Cardiac septum (tissue), 1 donor: ENCODE measurements around the gene SORCS1. TPM values are rescaled to one million over a fixed set of nuclear protein-coding genes. Genes with fewer than 3 reads are reported as not detected.

ENCODE experiments used
- DNase-seq: peaks from one replicate; pipeline ENCODE4 v3.0.0-alpha.2; 2020; ENCODE audit warnings: low spot score
- intact Hi-C: fragments of 100-400 bp; cut with DNase I; formaldehyde crosslinking; loops from one replicate; pipeline ENCODE4 v1.14.0; 2022
- long read RNA-seq: library from polyadenylated mRNA; unstranded; transcript quantifications from one replicate; pipeline ENCODE4 v2.0.0, GENCODE V29; 2021
- total RNA-seq: library from RNA; stranded (reverse); fragmentation: NEBNext Ultra II Directional; extraction: Animal tissue kit (Norgen Biotek cat#: 25700); gene quantifications from one replicate; pipeline ENCODE4 v1.2.1, GENCODE V29; 2021
- donor health status: DM: no; HTN: no; CAD: no.

Gene SORCS1
- 0.43 TPM for total RNA-seq
- long read RNA-seq, result 0 reads

DNA sequence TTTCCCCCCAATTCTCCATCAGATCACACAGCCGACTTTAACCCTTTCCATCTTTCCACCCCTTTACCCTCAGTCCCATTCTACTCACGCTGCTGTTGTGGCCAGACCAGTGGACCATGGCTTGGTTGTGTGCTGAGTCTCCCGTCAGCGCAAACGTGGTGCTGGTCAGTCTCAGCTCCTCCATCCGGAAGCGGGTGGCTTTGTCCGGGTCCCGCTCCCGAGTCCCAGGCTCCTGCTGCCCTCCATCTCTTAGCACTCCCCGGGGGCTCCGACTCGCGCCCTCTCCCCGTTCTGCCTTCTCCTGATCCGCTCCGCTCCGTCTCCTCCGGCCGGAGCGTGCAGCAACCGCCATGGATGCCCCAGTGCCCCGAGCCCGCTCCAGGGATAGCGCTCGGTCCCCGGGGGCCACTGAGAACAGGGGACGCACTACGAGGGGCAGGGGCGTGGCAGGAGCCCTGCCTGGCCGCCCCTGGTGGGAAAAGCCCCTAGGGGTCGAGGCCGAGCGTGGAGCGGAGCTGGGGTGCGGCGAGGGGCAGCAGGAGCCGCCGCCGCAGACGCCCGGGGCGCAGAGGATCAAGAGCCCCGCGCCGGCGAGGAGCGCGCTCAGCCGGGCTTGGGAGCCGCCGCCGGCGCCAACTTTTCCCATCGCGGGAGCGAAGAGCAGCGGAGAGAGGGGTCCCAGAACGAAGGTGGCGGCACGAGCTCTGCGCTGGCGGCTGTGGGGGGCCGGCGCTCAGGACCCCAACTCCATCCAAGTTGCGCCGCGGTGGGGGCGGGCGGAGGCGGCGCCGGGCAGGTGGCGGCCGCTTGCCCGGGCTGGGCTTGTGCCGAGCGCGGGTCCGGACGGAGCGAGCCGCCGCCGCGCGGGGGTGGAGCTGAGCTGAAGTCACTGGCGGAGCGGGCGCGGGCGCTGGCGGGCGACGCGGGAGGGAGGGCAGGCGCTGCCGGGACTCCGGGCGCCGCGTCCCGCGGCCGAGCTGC lies at the start of gene SORCS1:
SORCS1 (minus strand) TSS at position 826 of the 981 bp plus-strand sequence.
- DNase-seq, result no peak
- intact Hi-C loops, result no loop called here

DNA sequence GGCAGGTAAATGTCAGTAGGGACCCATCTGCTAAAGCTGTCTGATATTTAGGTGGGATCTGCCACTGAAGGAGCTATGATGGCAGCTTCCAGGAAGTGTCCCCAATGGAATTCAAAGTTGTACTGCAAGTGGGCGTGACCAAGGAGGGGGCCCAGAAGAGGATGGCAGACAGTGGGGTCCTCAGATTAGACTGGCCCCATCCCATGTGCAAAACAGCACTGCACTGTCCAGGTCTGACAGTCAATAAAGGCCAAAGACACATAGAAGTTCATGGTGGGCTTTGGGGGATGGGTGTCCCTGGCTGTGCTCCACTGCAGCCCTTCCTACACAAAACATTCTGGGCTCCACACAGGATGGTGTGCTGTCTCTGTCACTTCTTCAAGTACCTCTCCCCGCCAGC lies 49.8 kb upstream of the SORCS1 start:
- intact Hi-C loops, result no loop called here
- DNase-seq, result no peak

DNA sequence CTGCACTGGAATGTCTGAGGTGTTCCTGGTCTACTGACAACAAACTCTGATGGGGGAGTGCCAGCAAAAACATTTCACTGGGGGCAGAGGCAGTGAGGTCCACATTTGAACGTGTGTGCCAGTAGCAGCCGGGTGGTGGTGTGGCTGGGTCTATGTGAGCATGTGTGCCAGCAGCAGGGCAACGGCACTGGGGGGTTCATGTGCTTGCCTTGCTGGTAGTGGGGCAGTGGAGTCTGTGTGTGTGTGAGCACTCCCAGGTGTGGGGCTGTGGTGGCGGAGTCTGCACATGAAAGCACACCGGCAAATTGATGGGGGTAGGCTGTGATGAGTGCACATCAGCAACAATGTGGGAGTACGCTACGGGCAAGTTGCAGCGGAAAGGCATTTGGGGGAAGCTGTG lies 49.4 kb upstream of the SORCS1 start:
- intact Hi-C loops, result no loop called here
- no peak for DNase-seq

GRCh38 chr10:107206833-107207232 lies 42.3 kb upstream of the SORCS1 start:
- intact Hi-C loops, result no loop called here
- DNase-seq, result no peak

- DNase-seq, result no peak
- intact Hi-C loops, result no loop called here
These were observed 5.0 kb upstream of the SORCS1 start for GRCh38 chr10:107169516-107169915.

DNA sequence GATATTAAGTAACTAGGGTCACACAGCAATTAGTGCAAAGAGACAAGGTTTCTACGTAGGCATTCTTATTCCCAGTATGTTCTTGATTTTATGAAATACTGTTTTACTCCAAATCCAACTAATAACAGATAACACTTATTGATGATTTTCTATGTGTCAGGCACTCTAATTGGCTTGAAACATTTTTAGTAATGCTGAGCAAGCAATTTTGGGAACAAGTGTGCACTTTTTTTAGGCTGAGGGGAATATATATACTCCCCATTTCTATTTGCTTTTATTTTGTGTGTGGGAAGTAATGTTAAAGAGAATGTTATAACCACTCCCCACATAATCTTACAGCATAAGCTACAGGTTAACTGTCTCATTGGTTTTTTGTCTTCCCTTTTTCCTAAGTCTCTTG lies 4.2 kb upstream of the SORCS1 start:
- intact Hi-C loops, result no loop called here
- no peak for DNase-seq

DNA sequence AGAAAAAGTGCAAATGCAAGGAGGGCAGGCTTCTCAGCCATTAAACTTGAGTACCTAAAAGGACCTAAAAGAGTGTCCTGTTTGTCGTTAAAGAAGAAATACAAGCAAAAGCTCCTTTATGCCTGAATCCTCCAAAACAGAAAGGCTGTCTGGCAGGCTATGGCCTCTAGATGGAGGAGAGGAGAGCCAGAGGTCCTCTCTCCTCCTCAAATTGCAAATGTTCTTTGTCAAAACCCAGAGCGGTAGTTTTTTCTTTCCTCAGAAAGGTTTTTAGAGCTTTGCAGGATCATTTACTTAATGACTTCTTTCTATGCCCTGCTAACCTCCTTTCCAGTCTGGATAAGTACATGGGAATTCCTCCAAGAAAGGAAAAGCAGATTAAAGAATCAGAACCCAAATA lies 1.9 kb upstream of the SORCS1 start:
- no peak for DNase-seq
- intact Hi-C loops, result no loop called here

GRCh38 chr10:107164992-107165391 lies 486 bp upstream of the SORCS1 start:
- intact Hi-C loops, result no loop called here

GRCh38 chr10:107163076-107163855 lies 1.2 kb downstream of the SORCS1 start:
- intact Hi-C loops, result no loop called here
- DNase-seq, result no peak

More at GRCh38 chr10:107164992-107165391, 486 bp upstream of the SORCS1 start:
- DNase-seq, result no peak

DNA sequence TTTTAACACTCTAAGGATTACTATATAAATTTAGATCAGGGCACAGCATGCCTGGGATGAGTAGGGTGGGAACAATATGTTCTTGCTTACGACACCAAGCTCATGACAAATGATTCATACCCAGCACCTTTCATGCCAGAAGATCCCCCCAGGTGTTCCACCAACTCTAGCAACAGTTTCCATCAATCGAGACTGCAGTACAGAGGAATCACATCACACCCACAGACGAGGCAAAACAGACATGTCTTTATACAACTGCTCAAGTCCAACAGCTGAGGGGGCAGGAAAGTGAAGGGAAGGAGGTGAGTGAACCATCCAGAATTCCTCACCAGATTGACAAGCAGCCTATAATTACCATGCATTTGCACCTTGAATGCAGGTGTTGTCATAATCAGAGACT lies 3.6 kb downstream of the SORCS1 start:
- intact Hi-C loops, result no loop called here
- DNase-seq, result no peak

GRCh38 chr10:107159871-107160270 lies 4.6 kb downstream of the SORCS1 start:
- intact Hi-C loops, result no loop called here
- DNase-seq, result no peak

DNA sequence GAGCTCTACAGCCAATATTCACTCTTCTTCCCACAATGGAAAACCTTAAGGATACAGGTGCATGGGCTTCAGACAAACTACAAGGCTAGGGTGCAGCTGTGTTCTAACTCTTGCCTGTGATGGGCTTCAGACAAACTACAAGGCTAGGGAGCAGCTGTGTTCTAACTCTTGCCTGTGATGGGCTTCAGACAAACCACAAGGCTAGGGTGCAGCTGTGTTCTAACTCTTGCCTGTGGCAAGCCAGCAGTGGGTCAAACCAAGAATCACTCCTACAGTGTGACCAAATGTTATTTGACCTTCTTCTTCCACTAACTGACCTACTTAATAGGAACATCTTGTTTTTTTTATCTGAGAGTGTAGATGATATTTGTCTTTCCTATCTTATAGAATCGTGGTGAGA lies 7.4 kb downstream of the SORCS1 start:
- no peak for DNase-seq
- intact Hi-C loops, result no loop called here

DNA sequence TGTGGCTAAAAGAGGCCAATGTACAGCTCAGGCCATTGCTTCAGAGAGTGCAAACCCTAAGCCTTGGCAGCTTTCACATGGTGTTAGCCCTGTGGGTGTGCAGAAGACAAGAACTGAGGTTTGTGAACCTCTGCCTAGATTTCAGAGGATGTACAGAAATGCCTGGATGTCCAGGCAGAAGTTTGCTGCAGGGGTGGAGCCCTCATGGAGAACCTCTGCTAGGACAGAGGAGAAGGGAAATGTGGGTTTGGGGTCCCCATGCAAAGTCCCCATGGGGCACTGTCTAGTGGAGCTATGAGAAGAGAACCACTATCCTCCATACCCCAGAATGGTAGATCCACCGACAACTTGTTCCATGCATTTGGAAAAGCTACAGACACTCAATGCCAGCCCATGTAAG lies 12.4 kb downstream of the SORCS1 start:
- no peak for DNase-seq
- intact Hi-C loops, result no loop called here

GRCh38 chr10:107148906-107149305 lies 15.6 kb downstream of the SORCS1 start:
- DNase-seq, result no peak
- intact Hi-C loops, result no loop called here

- DNase-seq, result no peak
- intact Hi-C loops, result no loop called here
These were observed 20.0 kb downstream of the SORCS1 start for GRCh38 chr10:107144490-107144889.

DNA sequence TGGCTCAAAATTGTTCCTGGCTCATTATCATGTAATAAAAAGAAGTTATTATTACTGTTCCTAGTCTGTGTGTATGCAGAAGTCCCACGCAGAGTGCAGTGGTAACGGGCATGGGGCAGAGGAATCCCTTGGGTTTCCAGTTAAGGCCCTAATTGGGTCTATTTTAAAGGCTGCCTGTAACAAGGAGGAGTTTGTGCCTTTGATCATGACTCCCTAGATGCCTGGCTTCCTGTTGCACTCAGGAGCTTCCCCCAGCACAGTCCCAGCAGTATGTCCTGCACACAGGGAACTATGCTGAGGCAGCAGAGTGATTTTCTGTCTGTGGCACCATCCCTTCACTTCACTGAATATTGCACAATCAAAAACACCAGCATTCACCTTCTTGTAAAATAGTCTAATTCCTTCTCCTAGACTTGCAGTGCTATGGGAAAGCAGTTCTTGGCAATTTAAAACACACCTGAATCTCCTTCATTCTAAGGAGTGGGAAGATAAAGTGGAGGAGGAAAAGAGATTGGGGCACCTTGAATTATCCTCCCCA lies 22.9 kb downstream of the SORCS1 start:
- intact Hi-C loops, result no loop called here
- no peak for DNase-seq

- DNase-seq, result no peak
These were observed 25.3 kb downstream of the SORCS1 start for GRCh38 chr10:107139237-107139636.

DNA sequence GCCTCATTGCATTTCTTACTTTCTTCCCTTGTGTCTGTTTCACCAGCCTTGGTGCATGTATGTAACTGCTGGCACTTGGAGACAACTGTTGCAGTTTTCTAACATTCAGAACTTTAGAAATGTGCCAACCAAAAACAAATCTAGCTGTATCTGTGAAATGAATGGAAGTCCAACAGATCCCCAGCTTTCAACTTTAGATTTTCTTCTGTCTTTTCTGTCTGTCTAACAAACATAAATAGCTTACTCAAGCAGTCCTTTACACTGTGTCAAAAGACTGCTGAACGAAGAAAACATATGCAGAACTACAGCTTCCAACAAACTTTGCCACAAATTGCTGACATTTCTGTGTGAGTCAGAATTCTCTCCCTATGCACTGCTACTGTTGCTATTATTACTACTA lies 30.9 kb downstream of the SORCS1 start:
- intact Hi-C loops, result no loop called here
- no peak for DNase-seq

More at GRCh38 chr10:107139237-107139636, 25.3 kb downstream of the SORCS1 start:
- intact Hi-C loops, result no loop called here

DNA sequence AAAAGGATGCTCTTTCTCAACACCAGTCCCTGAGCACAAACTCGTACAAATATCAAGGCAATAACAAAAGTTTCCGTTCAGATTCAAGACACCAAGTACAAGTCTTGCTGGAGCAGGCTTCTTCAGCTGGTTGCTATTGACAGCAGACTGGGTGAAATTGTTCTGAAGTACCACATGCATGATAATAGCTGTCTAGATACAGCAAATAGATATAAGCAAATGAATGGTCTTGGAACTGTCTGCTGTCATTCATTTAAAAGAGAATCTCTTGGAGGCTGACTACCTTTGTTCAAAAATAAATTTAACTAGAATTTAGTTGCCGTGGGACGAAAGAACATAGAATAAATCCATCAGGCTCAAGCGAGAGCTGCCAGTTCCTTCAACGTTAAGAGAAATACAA lies 35.5 kb downstream of the SORCS1 start:
- no peak for DNase-seq
- intact Hi-C loops, result no loop called here

GRCh38 chr10:107126512-107127065 lies 37.9 kb downstream of the SORCS1 start:
- DNase-seq, result no peak
- intact Hi-C loops, result no loop called here
